OCI-LY1 (cell line): ENCODE data around the gene PRR5L.

Source experiments
- CTCF ChIP-seq: fragments of 200-600 bp; sonication (generic), shearing (Covaris generic); IDR thresholded peaks from 2 replicates; pipeline ENCODE4 v1.5.1; 2017; ENCODE audit warnings: mild to moderate bottlenecking, antibody characterized with exemption, low read length, moderate library complexity, mixed read lengths
- EZH2 ChIP-seq: fragments of 200-600 bp; sonication (generic), shearing (Covaris generic); IDR thresholded peaks from 2 replicates; pipeline ENCODE4 v1.8.0; 2017; ENCODE audit warnings: borderline replicate concordance, mixed run types, mild to moderate bottlenecking, antibody characterized with exemption, low read length, moderate library complexity, mixed read lengths

- no peak for TF ChIP-seq CTCF
- TF ChIP-seq EZH2: no peak
Measured at GRCh38 chr11:36317992-36318391, 21.9 kb downstream of the PRR5L start.
